Upper lobe of right lung (tissue), 1 donor: ENCODE results near the gene VIL1. TPM values are rescaled to one million over a fixed set of nuclear protein-coding genes. Genes with fewer than 3 reads are reported as not detected.

Source experiments
- ATAC-seq: fragments of 200-7000 bp; cut with Tn5 transposase; one replicate; pipeline ENCODE4 v1.9.1; 2020; ENCODE audit warnings: mild to moderate bottlenecking, moderate library complexity
- DNase-seq: peaks from one replicate; pipeline ENCODE4 v3.0.0-alpha.2; 2020
- H3K27ac ChIP-seq: fragments of 200-600 bp; one replicate; pipeline ENCODE4 v1.8.0; 2022
- H3K27me3 ChIP-seq: fragments of 200-600 bp; one replicate; pipeline ENCODE4 v1.8.0; 2022; ENCODE audit warnings: mild to moderate bottlenecking
- H3K36me3 ChIP-seq: fragments of 200-600 bp; one replicate; pipeline ENCODE4 v1.8.0; 2022
- H3K4me1 ChIP-seq: fragments of 200-600 bp; one replicate; pipeline ENCODE4 v1.8.0; 2022
- H3K4me3 ChIP-seq: fragments of 200-600 bp; one replicate; pipeline ENCODE4 v1.8.0; 2022; ENCODE audit warnings: mild to moderate bottlenecking
- H3K9me3 ChIP-seq: fragments of 200-600 bp; one replicate; pipeline ENCODE4 v1.8.0; 2022
- CTCF ChIP-seq: fragments of 200-600 bp; IDR thresholded peaks from one replicate; pipeline ENCODE4 v1.8.0; 2022; ENCODE audit warnings: antibody characterized with exemption
- intact Hi-C: fragments of 100-400 bp; cut with DNase I; formaldehyde crosslinking; loops from one replicate; pipeline ENCODE4 v1.11.0; 2022
- microRNA-seq: library from miRNA; unstranded; fragments of <30 nt; microRNA quantifications from one replicate; pipeline ENCODE4 v1.2.0, GENCODE V29; 2020; ENCODE audit warnings: borderline microRNAs expressed
- total RNA-seq: library from RNA; stranded (reverse); fragmentation: NEBNext Ultra II Directional; extraction: Animal tissue kit (Norgen Biotek cat#: 25700); gene quantifications from one replicate; pipeline ENCODE4 v1.2.1, GENCODE V29; 2021
- donor health status: DM: no; HTN: yes; CAD: no; lungs with severe emphysema.

VIL1 gene
- total RNA-seq, 1 donor from 2014 or later: not detected

- Histone ChIP-seq H3K4me1 (peaks cover 11% of the 10 kb centered on the region), H3K27me3 (no peaks in the 10 kb centered on the region), H3K36me3 (peaks cover 14% of the 10 kb centered on the region), H3K9me3 (no peaks in the 10 kb centered on the region), H3K27ac (peak overlapping the region; percentile 33), H3K4me3 (no peak overlapping the region)
- no peak for TF ChIP-seq CTCF
- intact Hi-C loops: no loop called here
- ATAC-seq (peak; percentile 90), DNase-seq (no peak)
Observed at GRCh38 chr2:218501665-218502064, 82.7 kb downstream of the VIL1 start.

Small RNA genes within 50 kb of the gene (microRNA-seq; reads per million reads assigned to microRNA genes)
- 45,358 reads per million, percentile 99 among the genes with 10 or more reads in this experiment for gene MIR26B

Other genes starting within 250 kb of the VIL1 start
- 357 TPM for gene ARPC2, start 201.9 kb upstream of the VIL1 start, total RNA-seq
- gene GPBAR1, start 158.1 kb upstream of the VIL1 start, total RNA-seq: 2.6 TPM
- 55.9 TPM for gene AAMP, start 149.0 kb upstream of the VIL1 start, total RNA-seq
- 65.4 TPM for gene PNKD, start 148.6 kb upstream of the VIL1 start, total RNA-seq
- 281 TPM for gene TMBIM1, start 126.6 kb upstream of the VIL1 start, total RNA-seq
- gene CATIP, start 62.3 kb upstream of the VIL1 start, total RNA-seq: 0.64 TPM
- 302 TPM for gene SLC11A1, start 36.9 kb upstream of the VIL1 start, total RNA-seq
- gene CTDSP1, start 19.3 kb upstream of the VIL1 start, total RNA-seq: 169 TPM
- gene USP37, start 149.2 kb downstream of the VIL1 start, total RNA-seq: 13.8 TPM
- gene CNOT9, start 149.7 kb downstream of the VIL1 start, total RNA-seq: 30.9 TPM
- gene PLCD4, start 188.8 kb downstream of the VIL1 start, total RNA-seq: 1.0 TPM
- gene ZNF142, start 240.5 kb downstream of the VIL1 start, total RNA-seq: 18.3 TPM
- gene BCS1L, start 240.6 kb downstream of the VIL1 start, total RNA-seq: 38.5 TPM